Activated naive CD4-positive, alpha-beta T cell treated with anti-CD3 and anti-CD28 coated beads, Interleukin-2, amount 10 ng/mL, durations not matched to agents 7 days and 5 days (primary cell): ENCODE measurements around the gene XRN2.

Experiments used
- CTCF ChIA-PET: fragments of 350-600 bp; sonication (Branson Sonifier 250); formaldehyde crosslinking; loops from one replicate; lab custom pipeline; 2021; ENCODE audit warnings: antibody characterized with exemption; lab: Charles Lee
- DNase-seq: peaks from one replicate; pipeline ENCODE4 v3.0.0-alpha.2; 2020
- H3K27ac Mint-ChIP-seq: one replicate; pipeline ENCODE4 v1.8.0; 2021; ENCODE audit warnings: mild to moderate bottlenecking, moderate library complexity, mixed read lengths
- H3K27me3 Mint-ChIP-seq: one replicate; pipeline ENCODE4 v1.8.0; 2021; ENCODE audit warnings: mild to moderate bottlenecking, mixed read lengths
- H3K36me3 Mint-ChIP-seq: one replicate; pipeline ENCODE4 v1.8.0; 2021; ENCODE audit warnings: mixed read lengths
- H3K4me1 Mint-ChIP-seq: one replicate; pipeline ENCODE4 v1.8.0; 2021; ENCODE audit warnings: mixed read lengths
- H3K4me3 Mint-ChIP-seq: one replicate; pipeline ENCODE4 v1.8.0; 2021; ENCODE audit warnings: mild to moderate bottlenecking, moderate library complexity, mixed read lengths
- H3K9me3 Mint-ChIP-seq: one replicate; pipeline ENCODE4 v1.8.0; 2021; ENCODE audit warnings: mixed read lengths

Gene XRN2

GRCh38 chr20:21279706-21280521 lies 23.2 kb upstream of the XRN2 start:
- no peak for DNase-seq
- no peak overlapping the region for H3K4me3 Mint-ChIP-seq
- no peaks in the 10 kb centered on the region for H3K4me1 Mint-ChIP-seq
- H3K36me3 Mint-ChIP-seq, result no peaks in the 10 kb centered on the region
- no peak overlapping the region for H3K27ac Mint-ChIP-seq
- no peaks in the 10 kb centered on the region for H3K9me3 Mint-ChIP-seq
- CTCF ChIA-PET, result no interaction called here
- H3K27me3 Mint-ChIP-seq, result peaks cover 33% of the 10 kb centered on the region

- Mint-ChIP-seq H3K4me1 (no peaks in the 10 kb centered on the region), H3K27me3 (peaks cover 36% of the 10 kb centered on the region), H3K4me3 (no peak overlapping the region), H3K36me3 (no peaks in the 10 kb centered on the region), H3K27ac (no peak overlapping the region), H3K9me3 (no peaks in the 10 kb centered on the region)
- CTCF ChIA-PET, result no interaction called here
- no peak for DNase-seq
Measured at GRCh38 chr20:21280522-21281016, 22.6 kb upstream of the XRN2 start.

GRCh38 chr20:21286775-21287174 lies 16.4 kb upstream of the XRN2 start:
- H3K9me3 Mint-ChIP-seq, result no peaks in the 10 kb centered on the region
- peaks cover 41% of the 10 kb centered on the region for H3K27me3 Mint-ChIP-seq
- H3K4me3 Mint-ChIP-seq, result no peak overlapping the region
- H3K36me3 Mint-ChIP-seq, result no peaks in the 10 kb centered on the region
- H3K4me1 Mint-ChIP-seq, result no peaks in the 10 kb centered on the region
- CTCF ChIA-PET, result no interaction called here
- DNase-seq, result no peak
- no peak overlapping the region for H3K27ac Mint-ChIP-seq

- no peak for DNase-seq
- Mint-ChIP-seq H3K4me3 (no peak overlapping the region), H3K36me3 (no peaks in the 10 kb centered on the region), H3K4me1 (no peaks in the 10 kb centered on the region), H3K9me3 (no peaks in the 10 kb centered on the region), H3K27me3 (peaks cover 37% of the 10 kb centered on the region), H3K27ac (no peak overlapping the region)
- CTCF ChIA-PET, result interaction anchor here (1.2 kb wide), 1 partner anchor 23 kb away, joined by 3 read pairs; no protein-coding TSS in a partner anchor
Measured at GRCh38 chr20:21288587-21289370, 14.4 kb upstream of the XRN2 start.

- no peak overlapping the region for H3K4me3 Mint-ChIP-seq
- no peaks in the 10 kb centered on the region for H3K9me3 Mint-ChIP-seq
- H3K4me1 Mint-ChIP-seq, result no peaks in the 10 kb centered on the region
- CTCF ChIA-PET, result no interaction called here
- no peak for DNase-seq
- no peak overlapping the region for H3K27ac Mint-ChIP-seq
- peaks cover 31% of the 10 kb centered on the region for H3K27me3 Mint-ChIP-seq
- H3K36me3 Mint-ChIP-seq, result no peaks in the 10 kb centered on the region
Measured at GRCh38 chr20:21289651-21290050, 13.5 kb upstream of the XRN2 start.

- CTCF ChIA-PET, result no interaction called here
Measured at GRCh38 chr20:21291026-21291425, 12.1 kb upstream of the XRN2 start.

GRCh38 chr20:21294755-21295154 lies 8.4 kb upstream of the XRN2 start:
- no peak overlapping the region for H3K27ac Mint-ChIP-seq
- CTCF ChIA-PET, result interaction anchor here (1.0 kb wide), 1 partner anchor 59 kb away, joined by 4 read pairs; no protein-coding TSS in a partner anchor
- no peaks in the 10 kb centered on the region for H3K36me3 Mint-ChIP-seq
- H3K4me1 Mint-ChIP-seq, result no peaks in the 10 kb centered on the region
- DNase-seq, result no peak
- H3K4me3 Mint-ChIP-seq, result no peak overlapping the region
- H3K27me3 Mint-ChIP-seq, result peaks cover 19% of the 10 kb centered on the region
- H3K9me3 Mint-ChIP-seq, result no peaks in the 10 kb centered on the region

More at GRCh38 chr20:21291026-21291425, 12.1 kb upstream of the XRN2 start:
- Mint-ChIP-seq H3K9me3 (no peaks in the 10 kb centered on the region), H3K27ac (no peak overlapping the region), H3K27me3 (peaks cover 24% of the 10 kb centered on the region), H3K36me3 (no peaks in the 10 kb centered on the region), H3K4me3 (no peak overlapping the region), H3K4me1 (no peaks in the 10 kb centered on the region)
- DNase-seq, result no peak

- CTCF ChIA-PET, result no interaction called here
- H3K9me3 Mint-ChIP-seq, result no peaks in the 10 kb centered on the region
- no peak for DNase-seq
- H3K4me1 Mint-ChIP-seq, result peaks cover 24% of the 10 kb centered on the region
- H3K27me3 Mint-ChIP-seq, result peaks cover 21% of the 10 kb centered on the region
- H3K36me3 Mint-ChIP-seq, result peaks cover 19% of the 10 kb centered on the region
- H3K4me3 Mint-ChIP-seq, result peak overlapping the region; percentile 97
- H3K27ac Mint-ChIP-seq, result peak overlapping the region; percentile 97
Measured at GRCh38 chr20:21301940-21302663, 1.0 kb upstream of the XRN2 start.

GRCh38 chr20:21302664-21303060 lies 469 bp upstream of the XRN2 start:
- peak overlapping the region; percentile 97 for H3K4me3 Mint-ChIP-seq
- H3K9me3 Mint-ChIP-seq, result no peaks in the 10 kb centered on the region
- no peak for DNase-seq
- H3K27me3 Mint-ChIP-seq, result peaks cover 20% of the 10 kb centered on the region
- peak overlapping the region; percentile 97 for H3K27ac Mint-ChIP-seq
- H3K4me1 Mint-ChIP-seq, result peaks cover 26% of the 10 kb centered on the region
- CTCF ChIA-PET, result no interaction called here
- H3K36me3 Mint-ChIP-seq, result peaks cover 23% of the 10 kb centered on the region

GRCh38 chr20:21303872-21304586 lies 898 bp downstream of the XRN2 start:
- Mint-ChIP-seq H3K4me1 (peaks cover 37% of the 10 kb centered on the region), H3K36me3 (peaks cover 34% of the 10 kb centered on the region), H3K9me3 (peaks cover 4% of the 10 kb centered on the region), H3K27me3 (peaks cover 11% of the 10 kb centered on the region), H3K27ac (peak overlapping the region; percentile 97), H3K4me3 (peak overlapping the region; percentile 97)
- CTCF ChIA-PET, result interaction anchor here (0.7 kb wide), 1 partner anchor 19 kb away, joined by 3 read pairs; no protein-coding TSS in a partner anchor
- DNase-seq, result no peak

GRCh38 chr20:21308340-21308739 lies 5.2 kb downstream of the XRN2 start:
- DNase-seq, result no peak
- no peak overlapping the region for H3K4me3 Mint-ChIP-seq
- H3K27me3 Mint-ChIP-seq, result peaks cover under 1% of the 10 kb centered on the region
- CTCF ChIA-PET, result no interaction called here
- no peak overlapping the region for H3K27ac Mint-ChIP-seq
- H3K9me3 Mint-ChIP-seq, result peaks cover 4% of the 10 kb centered on the region
- peaks cover 61% of the 10 kb centered on the region for H3K4me1 Mint-ChIP-seq
- H3K36me3 Mint-ChIP-seq, result peaks cover 54% of the 10 kb centered on the region

- peaks cover 57% of the 10 kb centered on the region for H3K4me1 Mint-ChIP-seq
- no peak for DNase-seq
- peaks cover 47% of the 10 kb centered on the region for H3K36me3 Mint-ChIP-seq
- H3K9me3 Mint-ChIP-seq, result peaks cover 4% of the 10 kb centered on the region
- CTCF ChIA-PET, result no interaction called here
- H3K27ac Mint-ChIP-seq, result peak overlapping the region; percentile 53
- no peak overlapping the region for H3K4me3 Mint-ChIP-seq
- no peaks in the 10 kb centered on the region for H3K27me3 Mint-ChIP-seq
Measured at GRCh38 chr20:21309678-21310467, 6.7 kb downstream of the XRN2 start.
